AG04449 (cell line): ENCODE data around the gene C1QL2.

Experiments used
- CTCF ChIA-PET: fragments of 350-600 bp; formaldehyde crosslinking; extraction: SDS; loops from one replicate; lab custom pipeline; 2021; ENCODE audit warnings: antibody characterized with exemption; lab: Yijun Ruan, JAX
- POLR2A ChIA-PET: fragments of 400-600, 350-600 bp; formaldehyde crosslinking; extraction: SDS; loops from one replicate; lab custom pipeline; 2020; ENCODE audit warnings: antibody characterized with exemption, inconsistent platforms; lab: Yijun Ruan, JAX
- DNase-seq: peaks from one replicate; pipeline ENCODE4 v3.0.0-alpha.2; 2010; ENCODE audit warnings: low read depth, low spot score
- H3K4me3 ChIP-seq: 2 replicates; pipeline ENCODE4 v1.5.1; 2011; ENCODE audit warnings: low read depth, mild to moderate bottlenecking, control low read depth, low read length
- TF ChIP-seq, protein P1 (sequence below): IDR thresholded peaks from one replicate; pipeline ENCODE4 v1.5.1; 2011; ENCODE audit warnings: mild to moderate bottlenecking, moderate library complexity, low read length, control low read depth, inconsistent platforms; ENCODE audit not compliant: insufficient read depth; ENCODE audit errors: missing control alignments

The C1QL2 gene

DNA sequence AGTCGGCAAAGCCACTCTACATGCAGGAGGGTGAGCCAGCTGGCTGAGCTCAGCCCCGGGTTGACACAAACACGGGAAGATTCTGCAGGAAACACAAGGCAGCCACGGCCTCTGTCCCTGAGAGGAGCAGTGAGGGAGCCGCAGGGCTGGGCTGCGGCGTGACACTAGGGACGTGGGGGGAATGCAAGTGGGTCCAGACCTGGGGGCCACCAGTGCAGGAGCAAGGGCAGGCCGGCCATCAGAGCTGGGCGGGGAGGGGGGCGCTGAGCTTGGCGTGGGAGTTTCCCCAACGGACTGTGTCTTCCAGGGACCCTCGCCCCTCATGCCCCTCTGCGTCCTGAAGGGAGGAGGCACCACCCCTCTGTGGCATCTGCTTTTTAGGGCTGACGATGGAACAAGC lies 12.0 kb upstream of the C1QL2 start:
- CTCF ChIA-PET: no interaction called here
- POLR2A ChIA-PET: no interaction called here
- no peak for DNase-seq

DNA sequence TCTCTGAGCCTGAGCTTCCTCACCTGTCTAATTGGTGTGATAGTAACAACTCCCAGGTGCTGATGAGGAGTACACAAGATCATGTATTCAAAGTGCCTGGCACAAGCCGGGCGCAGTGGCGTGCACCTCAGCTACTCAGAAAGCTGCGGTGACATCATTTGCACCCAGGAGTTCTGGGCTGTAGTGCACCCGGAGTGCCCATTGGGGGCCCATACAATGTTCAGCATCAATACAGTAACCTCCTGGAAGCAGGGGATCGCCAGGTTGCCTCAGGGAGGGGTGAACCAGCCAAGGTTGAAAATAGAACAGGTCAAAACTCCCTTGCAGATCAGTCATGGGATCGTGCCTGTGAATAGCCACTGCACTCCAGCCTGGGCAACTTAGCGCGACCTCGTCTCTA lies 11.2 kb upstream of the C1QL2 start:
- CTCF ChIA-PET: no interaction called here
- no peak for DNase-seq
- POLR2A ChIA-PET: no interaction called here

More for the DNA sequence above, 12.0 kb upstream of the C1QL2 start:
- no peak overlapping the region for H3K4me3 ChIP-seq
- TF ChIP-seq, protein P1, sequence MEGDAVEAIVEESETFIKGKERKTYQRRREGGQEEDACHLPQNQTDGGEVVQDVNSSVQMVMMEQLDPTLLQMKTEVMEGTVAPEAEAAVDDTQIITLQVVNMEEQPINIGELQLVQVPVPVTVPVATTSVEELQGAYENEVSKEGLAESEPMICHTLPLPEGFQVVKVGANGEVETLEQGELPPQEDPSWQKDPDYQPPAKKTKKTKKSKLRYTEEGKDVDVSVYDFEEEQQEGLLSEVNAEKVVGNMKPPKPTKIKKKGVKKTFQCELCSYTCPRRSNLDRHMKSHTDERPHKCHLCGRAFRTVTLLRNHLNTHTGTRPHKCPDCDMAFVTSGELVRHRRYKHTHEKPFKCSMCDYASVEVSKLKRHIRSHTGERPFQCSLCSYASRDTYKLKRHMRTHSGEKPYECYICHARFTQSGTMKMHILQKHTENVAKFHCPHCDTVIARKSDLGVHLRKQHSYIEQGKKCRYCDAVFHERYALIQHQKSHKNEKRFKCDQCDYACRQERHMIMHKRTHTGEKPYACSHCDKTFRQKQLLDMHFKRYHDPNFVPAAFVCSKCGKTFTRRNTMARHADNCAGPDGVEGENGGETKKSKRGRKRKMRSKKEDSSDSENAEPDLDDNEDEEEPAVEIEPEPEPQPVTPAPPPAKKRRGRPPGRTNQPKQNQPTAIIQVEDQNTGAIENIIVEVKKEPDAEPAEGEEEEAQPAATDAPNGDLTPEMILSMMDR: no peak

DNA sequence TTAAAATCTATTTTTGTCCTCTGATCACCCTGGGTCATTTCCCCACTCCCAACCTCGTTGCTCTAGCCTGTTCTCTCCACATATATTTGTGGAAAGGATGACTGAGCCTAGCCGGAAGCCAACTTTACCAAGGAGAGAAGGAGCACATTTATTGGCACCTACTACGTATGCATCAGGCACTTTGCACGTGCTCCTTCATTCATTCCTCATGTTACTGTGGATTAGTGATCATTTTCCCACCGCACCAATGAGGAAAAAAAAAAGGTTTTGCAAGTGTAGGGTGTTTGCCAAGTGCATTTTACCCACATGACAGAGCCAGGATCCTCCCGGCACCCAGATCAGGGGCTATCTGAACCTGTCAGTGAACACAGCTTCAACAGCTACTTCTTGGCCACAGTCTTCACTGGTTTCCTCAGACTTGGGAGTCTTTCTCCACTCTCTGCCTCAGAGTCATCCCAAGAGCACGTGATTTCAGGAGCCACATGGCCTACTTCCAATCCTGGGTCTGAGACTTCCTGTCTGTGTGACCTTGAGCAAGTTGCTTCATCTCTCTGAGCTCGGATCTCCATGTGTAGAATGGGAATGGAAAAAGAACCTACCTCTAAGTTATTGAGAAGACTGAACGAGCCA lies 1.9 kb upstream of the C1QL2 start:
- TF ChIP-seq, protein P1: no peak
- no peak for DNase-seq
- POLR2A ChIA-PET: no interaction called here
- CTCF ChIA-PET: interaction anchor here (1.6 kb wide), 1 partner anchor 15 kb away, joined by 5 read pairs; no protein-coding TSS in a partner anchor
- H3K4me3 ChIP-seq: no peak overlapping the region

More for the DNA sequence above, 11.2 kb upstream of the C1QL2 start:
- TF ChIP-seq, protein P1: no peak
- H3K4me3 ChIP-seq: no peak overlapping the region

DNA sequence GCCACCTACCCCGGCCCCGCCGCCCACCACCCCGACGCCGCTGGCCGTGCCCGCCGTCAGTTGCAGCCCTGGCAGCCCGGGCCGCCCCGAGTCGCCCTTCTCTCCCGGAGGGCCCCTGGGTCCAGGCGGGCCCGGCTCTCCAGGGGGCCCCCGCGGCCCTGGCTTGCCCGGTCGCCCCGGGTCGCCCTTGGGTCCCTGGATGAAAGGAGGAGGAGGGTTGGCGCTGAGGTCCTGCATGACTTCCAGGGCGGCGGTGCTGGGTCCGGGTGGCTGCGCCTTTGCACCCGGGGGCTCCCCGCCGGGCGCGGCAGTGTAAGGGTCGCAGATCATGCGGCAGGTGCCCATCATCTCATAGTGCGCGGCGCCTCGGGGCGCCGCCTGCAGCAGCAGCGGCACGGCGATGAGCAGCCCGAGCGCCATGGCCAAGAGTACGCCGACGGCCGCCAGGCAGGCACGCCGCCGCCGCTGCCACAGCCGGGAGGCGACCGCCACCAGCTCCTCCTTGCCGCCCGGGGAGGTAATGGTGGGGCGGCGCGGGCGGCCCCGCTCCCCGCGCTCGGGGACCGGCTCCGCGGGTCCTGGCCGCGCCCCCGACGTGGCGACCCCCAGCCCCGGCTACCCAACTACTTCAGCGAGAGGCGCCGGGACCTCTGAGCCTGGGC lies 570 bp downstream of the C1QL2 start:
- TF ChIP-seq, protein P1: no peak
- ChIA-PET CTCF (no interaction called here), POLR2A (no interaction called here)
- no peak for DNase-seq
- no peak overlapping the region for H3K4me3 ChIP-seq

DNA sequence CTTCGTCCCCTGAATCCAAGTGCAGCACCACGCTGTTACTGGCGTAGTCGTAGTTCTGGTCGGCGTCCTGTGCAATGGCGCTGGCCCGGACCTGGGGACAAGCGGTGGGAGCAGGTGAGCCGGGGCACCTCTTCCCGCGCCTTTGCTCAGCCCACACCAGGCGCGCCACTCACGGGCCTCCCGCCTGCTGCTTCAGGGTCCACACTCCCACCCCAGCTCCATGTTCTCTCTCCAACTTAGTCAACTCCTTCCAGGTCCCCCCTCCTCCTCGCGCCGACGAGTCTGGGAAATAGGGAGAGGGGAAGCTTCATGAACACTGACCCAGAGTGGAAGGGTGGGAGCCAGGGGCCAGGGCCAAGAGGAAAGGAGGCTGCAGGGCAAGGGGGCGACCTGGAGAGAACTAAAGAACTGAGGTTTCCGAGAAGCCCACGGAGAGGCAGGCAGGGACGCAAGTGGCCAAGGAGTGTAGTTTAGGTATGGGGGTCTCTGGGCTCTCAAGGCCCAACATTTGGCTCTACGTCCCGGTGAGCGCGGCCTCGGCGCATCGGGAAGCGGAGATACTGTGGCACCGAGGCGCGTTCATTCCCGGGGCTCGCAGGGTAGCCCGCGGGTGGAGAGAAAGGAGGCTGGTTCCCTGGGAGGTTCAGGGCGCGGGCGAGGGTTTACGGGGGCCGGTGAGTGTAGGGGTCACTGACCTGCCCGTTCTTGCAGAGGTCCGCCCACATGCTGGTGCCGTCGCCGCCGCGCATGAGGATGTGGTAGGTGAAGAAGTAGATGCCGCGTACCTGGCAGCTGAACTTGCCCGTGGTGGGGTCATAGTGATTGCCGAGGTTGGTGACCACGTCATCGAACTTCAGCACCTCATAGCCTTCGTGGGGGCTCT lies 1.4 kb downstream of the C1QL2 start:
- DNase-seq: no peak
- no peak overlapping the region for H3K4me3 ChIP-seq
- CTCF ChIA-PET: no interaction called here
- POLR2A ChIA-PET: no interaction called here
- TF ChIP-seq, protein P1: no peak
